SH-SY5Y (cell line): ENCODE results near the gene PLCG1.

Source experiments
- GATA2 ChIP-seq: IDR thresholded peaks from 2 replicates; pipeline ENCODE4 v1.6.1; 2011; ENCODE audit warnings: mild to moderate bottlenecking, low read depth, low read length
- GATA3 ChIP-seq: IDR thresholded peaks from 2 replicates; pipeline ENCODE4 v1.6.1; 2011; ENCODE audit warnings: low read depth, mild to moderate bottlenecking, low read length, moderate library complexity

DNA sequence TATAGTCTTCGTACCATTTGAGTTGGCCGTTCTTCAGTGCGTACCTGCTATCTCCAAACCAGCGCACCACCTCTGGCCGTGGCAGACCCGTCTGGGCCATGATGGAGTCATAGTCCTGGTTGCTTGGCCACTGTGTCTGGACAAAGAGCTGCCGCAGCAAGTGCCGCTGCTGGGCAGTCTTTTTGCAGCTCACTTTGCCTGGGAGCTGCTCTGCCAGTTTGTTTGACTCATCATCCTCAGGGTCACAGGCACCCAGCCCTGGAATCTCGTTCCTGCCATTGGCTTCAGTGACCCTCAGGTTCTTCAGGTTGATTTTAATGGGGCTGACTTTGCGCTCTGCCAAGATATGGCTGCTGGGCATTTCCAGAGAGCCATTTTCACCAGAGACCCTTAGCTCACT lies 65.1 kb downstream of the PLCG1 start:
- TF ChIP-seq GATA2, result no peak
- TF ChIP-seq GATA3, result no peak
